GM23338 (cell line): ENCODE measurements around the gene RMND5B. TPM values are rescaled to one million over a fixed set of nuclear protein-coding genes. Genes with fewer than 3 reads are reported as not detected.

Experiments
- ATAC-seq: fragments of 200-7000 bp; cut with Tn5 transposase; 3 replicates; pipeline ENCODE4 v1.9.1; 2020
- DNase-seq: peaks from one replicate; pipeline ENCODE4 v3.0.0-alpha.2; 2015; ENCODE audit warnings: low spot score
- H2AFZ ChIP-seq: fragments of 200-600 bp; sonication (generic); 2 replicates; pipeline ENCODE4 v1.8.0; 2016; ENCODE audit warnings: antibody characterized with exemption, mild to moderate bottlenecking, moderate library complexity
- H3F3A ChIP-seq: fragments of 200-600 bp; sonication (generic); replicated peaks from 2 replicates; pipeline ENCODE4 v1.8.0; 2017; ENCODE audit warnings: antibody characterized with exemption, mixed run types, low read depth
- H3K27ac ChIP-seq: fragments of 200-600 bp; sonication (generic); 2 replicates; pipeline ENCODE4 v1.6.1; 2016; ENCODE audit warnings: low read depth
- H3K27me3 ChIP-seq: fragments of 200-600 bp; sonication (generic); 2 replicates; pipeline ENCODE4 v1.8.0; 2016; ENCODE audit warnings: mild to moderate bottlenecking, mixed run types, moderate library complexity; ENCODE audit not compliant: insufficient read depth
- H3K36me3 ChIP-seq: fragments of 200-600 bp; sonication (generic); 2 replicates; pipeline ENCODE4 v1.8.0; 2016; ENCODE audit warnings: mild to moderate bottlenecking; ENCODE audit not compliant: insufficient read depth
- H3K4me1 ChIP-seq: fragments of 200-600 bp; sonication (generic); 2 replicates; pipeline ENCODE4 v1.8.0; 2016; ENCODE audit warnings: mild to moderate bottlenecking, moderate library complexity; ENCODE audit not compliant: insufficient read depth
- H3K4me2 ChIP-seq: fragments of 200-600 bp; sonication (generic); 2 replicates; pipeline ENCODE4 v1.7.1; 2017; ENCODE audit warnings: mixed run types
- H3K4me3 ChIP-seq: fragments of 200-600 bp; sonication (generic); 2 replicates; pipeline ENCODE4 v1.6.1; 2016; ENCODE audit warnings: mixed run types
- H3K79me2 ChIP-seq: fragments of 200-600 bp; sonication (generic); replicated peaks from 2 replicates; pipeline ENCODE4 v1.8.0; 2017; ENCODE audit warnings: mild to moderate bottlenecking; ENCODE audit not compliant: insufficient read depth
- H3K9me2 ChIP-seq: fragments of 200-600 bp; sonication (generic); 2 replicates; pipeline ENCODE4 v1.8.0; 2017; ENCODE audit not compliant: insufficient read depth
- H4K20me1 ChIP-seq: fragments of 200-600 bp; sonication (generic); replicated peaks from 2 replicates; pipeline ENCODE4 v1.8.0; 2017; ENCODE audit warnings: mild to moderate bottlenecking; ENCODE audit not compliant: insufficient read depth
- H3K27ac Mint-ChIP-seq: 2 replicates; pipeline ENCODE4 v1.8.0; 2020; ENCODE audit warnings: inconsistent platforms, mild to moderate bottlenecking, moderate library complexity, mixed read lengths
- H3K27me3 Mint-ChIP-seq: 3 replicates; pipeline ENCODE4 v1.8.0; 2022; ENCODE audit warnings: low read depth, mild to moderate bottlenecking, moderate library complexity, mixed read lengths, inconsistent platforms; ENCODE audit not compliant: insufficient read depth, poor library complexity
- H3K36me3 Mint-ChIP-seq: 3 replicates; pipeline ENCODE4 v1.8.0; 2021; ENCODE audit warnings: low read depth, mild to moderate bottlenecking, inconsistent platforms, moderate library complexity, mixed read lengths
- H3K4me1 Mint-ChIP-seq: 3 replicates; pipeline ENCODE4 v1.8.0; 2020; ENCODE audit warnings: mild to moderate bottlenecking, inconsistent platforms, mixed read lengths
- H3K4me3 Mint-ChIP-seq: 3 replicates; pipeline ENCODE4 v1.8.0; 2021; ENCODE audit warnings: moderate library complexity, mild to moderate bottlenecking, inconsistent platforms, mixed read lengths
- H3K9me3 Mint-ChIP-seq: 3 replicates; pipeline ENCODE4 v1.8.0; 2020; ENCODE audit warnings: moderate library complexity, mild to moderate bottlenecking, inconsistent platforms, mixed read lengths
- ETS1 ChIP-seq: IDR thresholded peaks from 2 replicates; pipeline ENCODE4 v1.6.1; 2016; ENCODE audit warnings: antibody characterized with exemption
- JUNB ChIP-seq: IDR thresholded peaks from one replicate; pipeline ENCODE4 v1.6.1; 2016; ENCODE audit warnings: antibody characterized with exemption; ENCODE audit not compliant: unreplicated experiment
- POLR2AphosphoS5 ChIP-seq: IDR thresholded peaks from 2 replicates; pipeline ENCODE4 v1.6.1; 2016; ENCODE audit warnings: antibody characterized with exemption, low read depth
- REST ChIP-seq: IDR thresholded peaks from one replicate; pipeline ENCODE4 v1.6.1; 2018; ENCODE audit warnings: antibody characterized with exemption; ENCODE audit not compliant: unreplicated experiment
- STAT1 ChIP-seq: IDR thresholded peaks from one replicate; pipeline ENCODE4 v1.6.1; 2016; ENCODE audit warnings: antibody characterized with exemption; ENCODE audit not compliant: unreplicated experiment
- ZNF462 ChIP-seq: fragments of 250-450 bp; sonication (Bioruptor Pico); IDR thresholded peaks from 2 replicates; pipeline ENCODE4 v1.5.0; 2020; ENCODE audit warnings: mild to moderate bottlenecking, moderate library complexity
- polyA plus RNA-seq: library from polyadenylated mRNA; unstranded; fragments of >200 nt; fragmentation: Nextera tagmentation; extraction: Ambion mirVana; gene quantifications from 2 replicates; pipeline ENCODE4 v1.2.1, GENCODE V29; 2016
- total RNA-seq: library from RNA; depleted of rRNA; stranded (reverse); fragments of >200 nt; shearing (Covaris generic); gene quantifications from 2 replicates; pipeline ENCODE4 v1.2.3, GENCODE V29; 2014

RMND5B gene
- total and polyA plus RNA-seq, 2 experiments from 2014 or later, result 47.5 to 101 TPM

- TF ChIP-seq ZNF462 (CRISPR knock-in tag) (no peak), STAT1 (no peak), ETS1 (no peak), REST (no peak)
Measured at GRCh38 chr5:178141550-178141949, 10.7 kb downstream of the RMND5B start (continued).

- no peaks in the 10 kb centered on the region for H3K9me3 Mint-ChIP-seq
- H3K36me3 Mint-ChIP-seq, result peaks cover 93% of the 10 kb centered on the region
- Histone ChIP-seq H3F3A (peaks cover 32% of the 10 kb centered on the region), H2AFZ (no peak overlapping the region), H3K9me2 (no peaks in the 10 kb centered on the region), H3K79me2 (peaks cover 3% of the 10 kb centered on the region), H3K36me3 (peaks cover 71% of the 10 kb centered on the region), H3K4me1 (no peaks in the 10 kb centered on the region), H3K27ac (no peak overlapping the region), H3K27me3 (no peaks in the 10 kb centered on the region), H3K4me2 (no peak overlapping the region), H3K4me3 (no peak overlapping the region), H4K20me1 (peaks cover 13% of the 10 kb centered on the region)
- peaks cover 4% of the 10 kb centered on the region for H3K4me1 Mint-ChIP-seq
- no peak for TF ChIP-seq STAT1
- TF ChIP-seq ETS1, result no peak
- TF ChIP-seq JUNB, result no peak
- TF ChIP-seq POLR2AphosphoS5, result 0 out of 2 replicates have a peak, but pooled peaks have one; percentile 6
- no peak overlapping the region for H3K4me3 Mint-ChIP-seq
- ATAC-seq, result no peak
- peaks cover 10% of the 10 kb centered on the region for H3K27me3 Mint-ChIP-seq
- 0 out of 2 replicates have a peak overlapping the region, but pooled peaks have one; percentile 51 for H3K27ac Mint-ChIP-seq
- no peak for DNase-seq
Measured at GRCh38 chr5:178142642-178143041, 11.8 kb downstream of the RMND5B start.
